GM21447 (cell line): ENCODE measurements around the gene CCL3.
"Not testable (repeated sequence)": the region's sequence is repeated elsewhere in the genome, so short reads cannot be mapped to it uniquely, and the experiment has no call there.

ENCODE experiments used
- ATAC-seq: cut with Tn5 transposase; IDR thresholded peaks from one replicate; pipeline ENCODE4 v1.9.1; 2021; ENCODE audit not compliant: unreplicated experiment

CCL3 gene

DNA sequence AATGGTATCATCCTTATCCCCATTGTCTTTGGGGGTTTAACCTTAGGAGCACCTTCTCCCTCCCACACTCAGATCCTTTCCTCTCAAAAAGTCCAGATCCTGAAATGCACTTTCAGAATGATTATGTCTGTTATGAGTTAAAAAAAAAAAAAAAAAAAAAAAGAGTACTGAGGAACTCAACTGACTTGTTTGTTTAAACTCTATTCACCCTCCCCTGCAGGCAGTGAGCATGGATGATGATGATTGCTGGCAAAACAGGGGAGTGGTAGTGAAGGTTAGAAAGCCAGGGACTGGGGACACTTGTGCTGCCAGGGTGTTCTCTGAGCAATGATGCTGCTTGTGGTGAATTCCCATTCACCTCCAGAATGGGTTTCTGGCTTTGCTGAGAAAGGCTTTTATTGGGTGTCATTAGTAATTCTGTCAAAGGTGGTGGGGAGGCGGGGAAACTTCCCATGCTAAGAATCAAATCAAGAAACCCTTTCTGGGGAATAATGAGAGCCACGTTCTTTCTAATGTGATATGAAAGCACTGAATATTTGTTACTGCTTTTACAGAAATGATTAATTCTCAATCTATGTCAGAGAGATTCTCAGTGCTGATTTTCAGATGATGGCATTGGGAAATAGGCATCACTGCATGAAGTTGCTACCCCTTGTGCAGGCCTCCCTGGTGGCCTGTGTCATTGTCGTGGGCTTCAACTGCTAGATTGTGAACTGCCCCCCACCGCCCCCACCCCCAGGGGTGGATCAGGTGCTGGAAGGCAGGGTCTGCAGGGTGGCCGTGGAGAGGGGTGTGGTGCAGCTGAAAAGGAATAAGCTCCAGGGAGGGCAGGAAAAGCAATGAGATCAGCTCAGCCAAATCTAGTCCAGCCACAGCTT, 27.8 kb upstream of the CCL3 start:
- no peak for ATAC-seq

DNA sequence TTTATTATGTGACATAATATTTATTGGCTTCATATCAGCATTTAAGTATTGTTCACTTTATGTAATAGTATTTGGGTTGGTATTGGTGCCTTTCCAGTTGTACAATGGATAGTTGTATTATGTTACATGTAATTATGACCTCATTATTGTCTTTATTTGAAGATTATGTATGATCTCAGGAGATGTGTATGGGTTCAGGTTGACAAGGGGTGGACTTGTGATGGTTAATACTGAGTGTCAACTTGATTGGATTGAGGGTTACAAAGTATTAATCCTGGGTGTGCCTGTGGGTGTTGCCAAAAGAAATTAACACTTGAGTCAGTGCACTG, 25.7 kb upstream of the CCL3 start:
- ATAC-seq, result not testable (repeated sequence)

GRCh38 chr17:36114971-36115648, 25.2 kb upstream of the CCL3 start:
- not testable (repeated sequence) for ATAC-seq

DNA sequence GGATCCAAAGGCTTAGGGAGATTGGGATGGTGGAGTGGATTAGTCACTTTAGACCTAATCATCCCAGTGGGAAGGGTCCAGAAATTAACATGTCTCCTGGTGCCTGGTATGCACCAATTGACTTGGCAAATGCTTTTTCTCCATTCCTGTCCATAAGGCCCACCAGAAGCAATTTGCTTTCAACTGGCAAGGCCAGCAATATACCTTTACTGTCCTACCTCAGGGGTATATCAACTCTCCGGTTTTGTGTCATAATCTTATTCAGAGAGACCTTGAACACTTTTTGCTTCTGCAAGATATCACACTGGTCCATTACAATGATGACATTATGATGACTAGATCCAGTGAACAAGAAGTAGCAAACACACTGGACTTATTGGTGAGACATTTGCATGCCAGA, 23.2 kb upstream of the CCL3 start:
- ATAC-seq, result not testable (repeated sequence)

DNA sequence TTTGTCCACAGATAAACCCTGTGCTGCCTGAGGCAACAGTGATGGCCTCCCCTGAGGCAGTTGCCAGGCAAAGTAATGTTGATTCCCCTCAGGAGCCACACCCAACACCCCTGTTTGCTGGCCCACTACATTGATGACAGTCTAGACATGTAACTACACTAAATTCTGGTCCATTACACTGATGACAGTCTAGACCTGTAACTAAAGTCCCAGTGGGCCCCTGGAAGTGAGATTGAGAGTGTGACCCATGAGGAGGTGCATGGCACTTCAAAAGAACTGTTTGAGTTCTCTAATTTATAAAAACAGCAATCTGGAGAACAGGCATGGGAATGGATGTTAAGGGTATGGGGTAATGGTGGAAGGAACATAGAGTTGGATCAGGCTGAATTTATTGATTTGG, 22.6 kb upstream of the CCL3 start:
- no peak for ATAC-seq

GRCh38 chr17:36111068-36111490, 21.1 kb upstream of the CCL3 start:
- no peak for ATAC-seq

GRCh38 chr17:36108265-36108664, 18.3 kb upstream of the CCL3 start:
- ATAC-seq, result not testable (repeated sequence)

DNA sequence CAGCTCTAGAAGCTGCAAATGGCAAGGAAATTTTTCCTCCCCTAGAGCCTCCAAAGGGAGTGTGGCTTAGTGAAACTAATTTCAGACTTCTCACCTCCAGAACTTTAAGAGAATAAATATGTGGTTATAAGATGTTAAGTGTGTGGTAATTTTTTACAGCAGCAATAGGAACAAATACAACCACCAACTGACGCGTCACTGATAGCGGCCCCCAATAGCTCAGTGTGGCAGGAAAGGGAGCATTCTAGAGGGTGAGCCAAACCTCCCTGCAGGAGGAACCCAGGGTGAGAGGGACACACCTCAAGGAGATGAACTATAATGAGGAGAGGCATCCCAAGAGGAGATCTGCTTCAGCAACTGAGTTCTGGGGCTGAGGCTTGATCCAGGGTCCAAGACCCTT, 17.7 kb upstream of the CCL3 start:
- no peak for ATAC-seq

GRCh38 chr17:36106493-36106835, 16.5 kb upstream of the CCL3 start:
- no peak for ATAC-seq

GRCh38 chr17:36105781-36106492, 16.0 kb upstream of the CCL3 start:
- ATAC-seq, result no peak

DNA sequence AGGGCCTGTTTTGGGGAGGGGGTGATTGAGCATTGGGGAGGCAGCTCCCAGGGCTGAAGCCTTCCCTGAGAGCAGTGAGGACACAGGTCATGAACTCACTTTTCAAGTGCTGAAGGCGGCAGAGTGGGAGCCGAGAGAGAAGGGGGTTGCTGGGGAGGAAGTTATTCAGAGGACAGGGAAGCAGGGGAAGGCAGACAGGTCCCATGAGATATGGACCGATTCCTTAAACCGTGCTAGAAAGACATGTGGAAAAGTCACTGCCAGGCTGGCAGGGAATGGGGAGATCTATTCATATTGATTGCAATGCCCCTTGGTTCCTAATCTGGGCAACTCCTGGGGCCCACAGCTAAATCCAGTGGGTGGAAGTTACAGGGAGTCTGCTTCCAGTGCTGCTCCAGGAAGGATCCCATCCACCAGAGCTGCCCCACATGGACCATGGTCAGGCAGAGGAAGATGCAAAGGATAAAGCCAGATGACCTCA, 14.8 kb upstream of the CCL3 start:
- ATAC-seq, result no peak

DNA sequence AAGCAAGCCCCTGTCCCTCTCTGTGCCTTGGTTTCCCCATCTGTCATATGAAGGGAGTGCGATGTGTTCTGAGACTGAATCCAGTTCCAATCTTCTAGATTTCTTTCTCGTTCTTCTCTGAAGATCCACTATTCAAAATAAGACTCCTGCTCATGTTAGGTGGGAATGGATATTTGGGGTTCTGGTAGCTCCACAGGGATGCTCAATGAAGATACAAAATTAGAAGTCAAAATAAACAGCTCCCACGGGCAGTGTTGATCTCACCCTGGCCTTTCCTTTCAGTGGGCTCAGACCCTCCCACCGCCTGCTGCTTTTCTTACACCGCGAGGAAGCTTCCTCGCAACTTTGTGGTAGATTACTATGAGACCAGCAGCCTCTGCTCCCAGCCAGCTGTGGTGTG, 14.3 kb upstream of the CCL3 start:
- not testable (repeated sequence) for ATAC-seq

GRCh38 chr17:36103401-36103975, 13.5 kb upstream of the CCL3 start, which contains the start of gene CCL4:
CCL4 (plus strand) TSS chr17:36103827; CDS start chr17:36103906, 79 bp downstream.
- peak; percentile 81 for ATAC-seq

DNA sequence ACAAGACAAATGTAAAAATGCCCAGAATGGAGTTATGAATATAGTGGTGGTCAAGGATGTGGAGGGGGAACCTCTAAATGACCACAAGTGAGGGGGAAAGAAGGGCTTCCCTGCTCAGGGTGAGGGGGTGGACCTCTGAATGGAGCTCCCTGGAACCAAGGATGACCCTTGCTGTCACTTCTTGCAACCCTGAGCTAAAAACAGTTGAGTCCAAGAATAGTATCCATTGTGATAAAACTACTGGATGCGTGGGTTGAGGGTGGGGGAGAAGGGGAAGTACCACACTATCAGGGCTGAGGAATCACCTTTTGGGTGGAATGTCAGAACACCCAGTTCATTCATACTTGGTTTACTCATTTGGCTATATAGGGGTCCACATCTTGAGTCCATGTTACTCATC, 9.1 kb upstream of the CCL3 start:
- ATAC-seq, result not testable (repeated sequence)

- no peak for ATAC-seq
Measured at GRCh38 chr17:36095992-36096391, 6.0 kb upstream of the CCL3 start.

GRCh38 chr17:36094746-36095145, 4.8 kb upstream of the CCL3 start:
- ATAC-seq, result no peak

GRCh38 chr17:36094232-36094631, 4.3 kb upstream of the CCL3 start:
- no peak for ATAC-seq

DNA sequence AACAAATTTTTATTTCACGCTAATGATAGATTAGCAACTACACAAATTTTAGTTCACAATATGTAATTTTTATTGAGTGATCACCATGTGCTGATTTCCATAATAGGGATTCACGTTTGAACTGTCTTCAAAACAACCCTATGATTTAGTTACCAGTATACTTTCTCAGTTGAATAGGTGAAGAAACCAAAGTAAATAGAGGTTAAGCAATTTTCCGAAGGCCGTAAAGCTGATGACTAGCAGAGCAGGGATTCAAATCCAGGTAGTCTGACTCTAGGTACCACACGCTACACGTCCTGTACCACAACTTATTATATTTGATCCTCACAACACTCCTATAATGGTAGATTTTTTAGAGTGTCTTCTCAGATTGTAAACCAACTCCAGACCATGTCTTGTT, 2.8 kb upstream of the CCL3 start:
- ATAC-seq, result not testable (repeated sequence)

DNA sequence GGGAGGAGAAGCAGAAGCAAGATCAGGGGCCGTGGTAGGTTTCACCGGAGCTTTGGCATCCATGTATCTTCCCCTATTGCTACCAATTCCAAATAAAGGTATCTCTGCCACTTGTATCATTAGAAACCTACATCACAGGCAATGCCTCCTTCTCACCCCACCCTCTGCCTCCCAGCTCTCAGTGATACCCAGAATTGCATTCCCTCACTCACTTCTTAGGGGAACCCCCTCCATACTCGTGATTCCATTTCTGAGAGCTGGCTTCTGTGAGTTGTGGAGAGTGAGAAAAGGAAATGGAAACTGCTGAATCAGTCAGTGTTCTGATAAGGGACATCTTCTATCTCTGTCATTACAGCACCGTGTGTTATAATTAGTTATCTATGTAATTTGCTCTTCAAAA, 2.3 kb upstream of the CCL3 start:
- no peak for ATAC-seq

GRCh38 chr17:36089339-36089865, 541 bp downstream of the CCL3 start:
- ATAC-seq, result no peak
